Endometrial microvascular endothelial cells (primary cell): Measurements from ENCODE around the gene NECTIN2. TPM values are rescaled to one million over a fixed set of nuclear protein-coding genes. Genes with fewer than 3 reads are reported as not detected.

Experiments
- in situ Hi-C: cut with HindIII; loops from 2 replicates; pipeline ENCODE4 v1.10.0; 2017; ENCODE audit warnings: low sequenced_read_pairs, low pct_unique_long_range_greater_than_20kb; ENCODE audit errors: inconsistent ontology term
- total RNA-seq: library from RNA; depleted of rRNA; stranded (reverse); fragments of >200 nt; gene quantifications from one replicate; pipeline ENCODE4 v1.2.3, GENCODE V29; 2015; ENCODE audit errors: inconsistent ontology term

Gene NECTIN2
- total RNA-seq: 307 TPM

DNA sequence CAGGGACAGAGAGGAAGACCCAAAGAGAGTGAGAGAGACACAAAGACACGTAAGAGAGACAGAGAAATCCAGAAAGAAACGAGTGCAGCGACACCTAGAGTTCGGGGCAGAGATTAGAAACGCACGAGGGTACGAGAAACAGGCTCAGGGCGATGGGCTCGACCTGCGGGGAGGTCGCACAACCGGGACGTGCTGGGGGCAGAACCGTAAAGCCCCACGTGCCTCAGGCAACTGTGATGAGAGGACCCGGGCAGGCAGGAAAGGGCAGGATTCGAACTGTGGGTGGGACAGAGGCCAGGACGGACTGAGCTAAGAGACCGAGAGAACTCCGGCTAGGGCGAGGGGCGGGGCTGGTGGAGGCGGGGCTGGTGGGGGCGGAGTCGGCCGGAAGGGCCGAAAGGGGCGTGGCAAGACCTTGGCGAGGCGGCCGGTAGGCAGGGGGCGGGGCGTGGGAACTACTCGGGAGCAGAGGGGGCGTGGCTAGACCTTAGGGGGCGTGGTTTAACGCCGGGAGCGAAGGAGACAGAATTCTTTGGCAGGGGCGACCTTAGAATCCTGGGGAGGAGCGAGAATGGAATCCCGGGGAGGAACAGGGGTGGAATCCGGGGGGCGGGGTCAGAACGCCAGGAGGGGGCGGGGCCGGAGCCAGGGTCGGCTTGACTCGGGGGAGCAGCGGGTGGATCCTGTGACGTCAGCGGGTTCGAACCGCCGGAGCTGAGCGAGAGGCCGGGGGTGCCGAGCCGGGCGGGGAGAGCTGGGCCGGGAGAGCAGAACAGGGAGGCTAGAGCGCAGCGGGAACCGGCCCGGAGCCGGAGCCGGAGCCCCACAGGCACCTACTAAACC, at the start of gene NECTIN2:
Gene NECTIN2 (plus strand): TSS at position 686 of the 843 bp plus-strand sequence. CDS start 229 bp downstream, outside the sequence.
- in situ Hi-C loops: loop anchor here (25.0 kb wide), 1 partner anchor 134 kb away; no protein-coding TSS in a partner anchor

DNA sequence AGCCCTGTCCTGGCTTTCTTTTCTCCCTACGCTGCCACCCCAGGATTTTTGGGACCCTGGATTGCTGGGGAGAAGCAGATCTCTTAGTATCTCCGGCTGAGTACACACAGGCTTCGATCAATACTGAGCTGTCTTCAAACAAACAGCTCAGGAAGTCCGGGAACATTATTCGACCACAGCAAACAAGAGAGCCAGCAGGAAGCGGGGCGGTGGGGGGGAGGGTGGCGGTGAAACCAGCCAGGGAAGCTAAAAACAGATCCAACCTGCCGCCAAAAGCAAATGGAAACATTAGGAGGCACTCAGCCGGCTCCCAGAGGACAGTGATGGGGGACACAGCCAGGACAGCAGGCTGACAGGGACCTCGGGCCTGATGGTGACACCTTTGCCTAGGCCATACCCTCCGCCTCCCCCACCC, 49.4 kb upstream of the NECTIN2 start:
- in situ Hi-C loops: no loop called here

DNA sequence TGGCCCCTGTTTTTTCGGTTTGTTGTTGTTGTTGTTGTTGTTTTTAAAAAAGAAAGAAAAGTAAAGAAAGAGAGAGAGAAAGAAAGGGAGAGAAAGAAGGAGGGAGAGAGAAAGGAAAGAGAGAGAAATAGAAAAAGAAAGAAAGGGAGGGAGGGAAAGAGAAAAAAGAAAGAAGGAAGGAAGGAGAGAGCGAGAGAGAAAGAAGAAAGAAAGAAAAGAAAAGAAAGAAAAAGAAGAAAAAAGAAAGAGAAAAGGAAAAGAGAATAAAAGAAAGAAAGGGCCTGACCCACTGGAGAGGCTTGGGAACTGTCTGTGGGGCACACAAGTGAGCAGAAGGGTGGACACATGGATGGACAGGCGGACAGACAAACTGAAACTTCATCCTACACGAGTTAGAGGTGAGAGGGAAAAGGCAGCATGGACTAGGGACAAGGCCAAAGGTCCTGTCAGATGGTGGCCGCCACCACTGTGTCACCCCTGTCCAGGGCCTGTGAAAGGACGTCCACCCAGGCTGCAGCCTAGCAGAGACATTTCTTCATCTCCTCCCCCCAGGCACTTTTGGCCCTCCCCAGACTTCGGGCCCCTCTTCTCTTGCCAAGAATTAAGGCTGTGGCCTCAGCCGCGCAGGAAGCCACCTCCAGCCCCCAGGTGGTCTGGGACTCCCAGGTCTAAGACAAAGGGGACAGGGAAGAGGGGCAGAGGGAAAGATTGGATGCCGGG, 46.3 kb upstream of the NECTIN2 start:
- in situ Hi-C loops: no loop called here

DNA sequence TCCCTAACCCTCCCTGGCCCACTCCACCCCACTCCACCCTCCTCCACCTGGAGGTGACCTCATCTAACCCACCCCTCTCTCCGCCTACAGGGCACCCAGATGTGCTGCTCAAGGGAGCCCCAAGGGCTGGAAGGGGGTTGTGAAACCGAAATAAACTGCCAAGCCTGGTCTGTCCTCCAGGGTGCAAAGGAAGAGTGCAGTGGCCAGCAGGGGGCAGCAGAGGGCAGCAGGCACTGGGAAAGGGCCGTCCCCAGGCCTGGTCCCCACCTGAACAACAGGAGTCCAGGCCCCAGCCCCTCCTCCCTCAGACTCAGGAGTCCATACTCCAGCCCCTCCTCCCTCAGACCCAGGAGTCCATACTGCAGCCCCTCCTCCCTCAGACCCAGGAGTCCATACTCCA, 45.6 kb upstream of the NECTIN2 start:
- in situ Hi-C loops: no loop called here

DNA sequence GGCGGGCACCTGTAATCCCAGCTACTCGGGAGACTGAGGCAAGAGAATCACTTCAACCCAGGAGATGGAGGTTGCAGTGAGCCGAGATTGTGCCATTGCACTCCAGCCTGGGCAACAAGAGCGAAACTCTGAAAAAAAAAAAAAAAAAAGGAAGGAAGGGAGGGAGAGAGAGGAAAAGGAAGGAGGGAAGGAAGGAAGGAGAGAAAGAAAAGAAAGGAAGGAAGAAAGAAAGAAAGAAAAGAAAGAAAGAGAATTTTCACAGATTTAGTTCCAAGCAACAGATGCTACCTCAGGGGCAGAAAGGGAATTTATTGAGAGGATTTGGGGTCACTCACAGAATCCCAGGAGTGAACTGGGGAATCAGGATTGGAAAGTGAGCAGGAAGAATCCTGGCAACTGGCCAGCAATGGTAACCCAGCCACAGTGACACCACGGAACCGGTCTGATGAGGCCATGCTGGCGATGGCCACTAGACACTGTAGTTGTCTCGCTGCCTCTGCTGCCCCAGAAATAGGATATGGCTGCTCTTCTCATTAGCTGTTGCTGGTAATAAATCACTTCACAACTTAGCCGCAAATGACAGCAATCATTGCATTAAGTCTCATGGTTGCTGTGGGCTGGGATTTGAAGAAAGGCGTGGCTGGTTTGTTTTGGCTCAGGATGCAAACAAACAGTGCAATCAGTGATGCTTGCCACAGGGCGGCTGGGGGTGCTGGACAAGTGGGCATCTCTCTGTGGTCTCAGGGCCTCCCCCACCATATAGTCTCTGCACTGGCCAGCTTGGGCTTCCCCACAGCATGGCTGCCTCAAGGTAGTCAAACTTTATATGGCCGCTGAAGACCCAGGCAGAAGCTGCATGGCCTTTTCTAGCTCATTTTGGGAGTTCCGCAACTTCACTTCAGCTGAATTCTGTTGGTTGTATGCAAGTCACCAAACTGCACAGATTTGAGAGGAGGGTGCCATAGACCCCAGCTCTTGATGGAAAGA, 42.4 kb upstream of the NECTIN2 start:
- in situ Hi-C loops: no loop called here

DNA sequence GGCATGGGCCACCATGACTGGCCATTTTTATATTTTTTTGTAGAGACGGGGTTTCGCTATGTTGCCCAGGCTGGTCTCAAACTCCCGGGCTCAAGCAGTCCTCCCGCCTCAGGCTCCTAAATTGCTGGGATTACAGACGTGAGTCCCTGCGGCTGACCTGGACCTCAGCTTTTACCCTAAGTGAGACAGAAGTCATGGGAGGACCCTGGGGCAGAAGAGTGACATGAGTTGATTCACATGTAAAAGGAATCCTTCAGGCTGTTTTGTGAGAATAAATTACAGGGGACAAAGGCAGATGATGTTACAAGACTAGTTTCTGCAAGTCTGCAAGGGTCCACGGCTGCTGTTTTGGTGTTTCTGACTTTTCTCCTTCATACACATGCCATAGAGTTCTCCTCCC, 39.8 kb upstream of the NECTIN2 start:
- in situ Hi-C loops: no loop called here

DNA sequence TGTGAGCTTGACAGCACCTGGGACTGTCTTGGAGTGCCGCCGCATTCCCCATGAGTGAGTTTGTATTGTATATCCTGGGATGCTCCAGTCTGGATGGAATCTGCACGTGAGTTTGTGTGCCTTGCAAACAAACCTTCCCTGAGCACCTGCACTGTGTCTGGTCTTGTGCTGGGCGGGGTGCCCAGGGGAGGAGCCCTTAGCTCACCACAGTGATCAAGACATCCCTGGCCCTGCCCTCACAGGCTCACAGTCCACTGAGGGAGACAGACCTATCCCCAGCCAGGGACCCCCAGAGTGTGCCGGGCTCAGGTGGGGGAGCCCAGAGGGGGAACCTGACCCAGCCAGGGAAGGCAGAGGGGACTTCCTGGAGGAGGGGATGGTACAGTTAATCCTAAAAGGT, 38.9 kb upstream of the NECTIN2 start:
- in situ Hi-C loops: no loop called here

DNA sequence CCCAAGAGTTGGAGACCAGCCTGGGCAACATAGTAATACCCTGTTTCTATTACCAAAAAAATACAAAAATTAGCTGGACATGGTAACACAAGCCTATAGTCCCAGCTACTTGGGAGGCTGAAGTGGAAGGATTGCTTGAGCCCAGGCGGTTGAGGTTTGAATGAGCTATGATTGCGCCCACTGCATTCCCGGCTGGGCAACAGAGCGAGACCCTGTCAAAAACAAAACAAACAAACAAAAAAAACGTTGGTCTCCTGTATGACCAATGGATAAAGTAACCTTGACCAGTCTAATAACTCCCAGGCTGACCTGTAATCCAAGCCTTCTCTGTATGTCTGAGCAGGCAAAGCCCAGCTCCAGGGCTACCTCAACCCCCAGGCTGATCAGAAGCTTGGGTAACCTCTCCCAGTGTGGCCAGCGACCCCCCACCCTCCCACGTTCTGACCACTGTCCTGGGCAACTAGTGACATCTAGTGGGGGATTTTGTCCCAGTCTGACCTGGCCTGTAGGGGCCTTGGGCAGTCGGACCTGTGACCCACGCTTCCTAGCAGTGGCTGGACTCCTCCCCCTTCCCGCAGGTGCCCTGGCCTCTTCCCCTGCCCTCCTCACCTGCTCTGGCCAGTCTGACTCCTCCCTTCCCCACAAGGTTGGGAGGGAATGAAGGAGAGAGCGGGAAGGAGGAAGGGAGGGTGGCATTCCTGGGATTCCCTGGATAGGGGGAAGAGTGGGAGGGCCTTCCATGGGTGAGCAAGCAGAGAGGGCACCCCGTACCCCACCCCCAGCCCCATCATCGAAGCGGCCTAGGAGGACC, 38.2 kb upstream of the NECTIN2 start:
- in situ Hi-C loops: no loop called here

DNA sequence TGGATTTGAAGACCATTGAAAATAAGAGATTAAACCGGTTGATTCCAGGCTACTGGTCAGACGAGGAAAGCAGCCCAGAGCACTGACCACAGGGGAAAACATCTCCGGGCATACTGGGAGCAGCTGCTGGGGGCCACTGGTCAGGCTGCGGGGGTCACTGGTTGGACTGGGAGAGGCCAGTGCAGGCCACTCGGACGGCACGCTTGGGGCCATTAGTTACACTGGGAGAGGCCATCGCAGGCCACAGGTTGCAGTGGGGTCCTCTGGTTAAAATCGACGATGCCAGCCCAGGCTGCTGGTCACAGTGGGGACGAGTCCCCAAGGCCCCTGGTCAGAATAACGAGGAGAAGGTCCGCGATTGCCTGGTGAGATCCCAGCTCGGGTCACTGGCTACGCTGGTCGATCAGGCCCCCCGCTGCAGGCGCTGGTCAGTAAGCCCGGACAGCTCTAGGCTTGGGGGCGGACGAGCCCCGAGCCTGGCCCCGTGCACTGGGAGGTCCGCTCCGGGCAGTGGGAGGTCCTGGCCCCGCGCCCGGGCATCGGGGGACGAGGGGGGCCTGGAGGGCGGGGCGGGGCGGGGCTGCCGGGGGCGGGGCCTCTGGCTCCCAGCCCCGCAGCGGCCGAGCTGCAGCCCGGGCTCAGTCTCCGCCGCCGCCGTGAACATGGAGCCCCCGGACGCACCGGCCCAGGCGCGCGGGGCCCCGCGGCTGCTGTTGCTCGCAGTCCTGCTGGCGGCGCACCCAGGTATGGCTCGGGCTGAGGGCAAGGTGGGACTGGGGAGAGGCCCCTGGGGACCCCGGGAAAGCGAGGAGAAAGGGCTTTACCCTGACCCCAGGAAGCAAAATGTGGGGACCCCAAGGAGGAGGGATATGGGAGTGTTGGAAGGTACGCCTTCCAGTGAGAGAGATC, 37.4 kb upstream of the NECTIN2 start, which contains the start of gene BCAM:
Gene BCAM (plus strand): TSS at position 641 of the 909 bp plus-strand sequence. CDS start 22 bp downstream, at position 663.
- in situ Hi-C loops: no loop called here

DNA sequence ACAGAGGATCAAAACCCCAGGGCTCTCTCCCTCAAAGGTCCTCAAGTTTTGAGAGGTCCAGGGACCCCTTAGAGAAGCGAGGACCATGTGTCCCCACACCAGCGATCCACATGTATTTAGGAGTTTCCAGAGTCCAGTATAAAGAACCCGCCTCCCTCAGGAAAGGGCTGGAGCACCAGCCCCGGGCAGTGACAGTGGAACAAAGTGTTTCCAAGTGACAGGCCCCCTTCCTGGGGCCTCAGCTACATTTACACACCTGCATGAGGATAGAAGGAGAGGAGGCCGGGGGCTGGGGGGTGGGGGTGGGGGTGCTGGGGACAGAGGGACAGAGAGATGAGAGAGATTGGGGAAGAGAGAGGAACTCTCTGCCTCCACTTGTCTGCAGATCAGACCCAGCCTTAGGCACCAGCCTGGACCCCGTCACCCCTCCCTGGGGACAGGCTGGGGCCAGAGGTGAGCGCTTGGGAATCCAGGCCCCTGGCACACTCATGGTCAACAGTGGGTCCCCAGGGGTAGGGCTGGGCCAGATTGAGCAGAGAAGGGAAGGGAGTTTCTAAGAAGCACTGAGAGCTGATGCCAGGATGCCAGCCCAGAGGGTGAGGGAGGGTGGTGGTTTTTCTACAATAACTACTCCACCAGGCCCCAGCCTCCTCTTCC, 36.4 kb upstream of the NECTIN2 start:
- in situ Hi-C loops: no loop called here

DNA sequence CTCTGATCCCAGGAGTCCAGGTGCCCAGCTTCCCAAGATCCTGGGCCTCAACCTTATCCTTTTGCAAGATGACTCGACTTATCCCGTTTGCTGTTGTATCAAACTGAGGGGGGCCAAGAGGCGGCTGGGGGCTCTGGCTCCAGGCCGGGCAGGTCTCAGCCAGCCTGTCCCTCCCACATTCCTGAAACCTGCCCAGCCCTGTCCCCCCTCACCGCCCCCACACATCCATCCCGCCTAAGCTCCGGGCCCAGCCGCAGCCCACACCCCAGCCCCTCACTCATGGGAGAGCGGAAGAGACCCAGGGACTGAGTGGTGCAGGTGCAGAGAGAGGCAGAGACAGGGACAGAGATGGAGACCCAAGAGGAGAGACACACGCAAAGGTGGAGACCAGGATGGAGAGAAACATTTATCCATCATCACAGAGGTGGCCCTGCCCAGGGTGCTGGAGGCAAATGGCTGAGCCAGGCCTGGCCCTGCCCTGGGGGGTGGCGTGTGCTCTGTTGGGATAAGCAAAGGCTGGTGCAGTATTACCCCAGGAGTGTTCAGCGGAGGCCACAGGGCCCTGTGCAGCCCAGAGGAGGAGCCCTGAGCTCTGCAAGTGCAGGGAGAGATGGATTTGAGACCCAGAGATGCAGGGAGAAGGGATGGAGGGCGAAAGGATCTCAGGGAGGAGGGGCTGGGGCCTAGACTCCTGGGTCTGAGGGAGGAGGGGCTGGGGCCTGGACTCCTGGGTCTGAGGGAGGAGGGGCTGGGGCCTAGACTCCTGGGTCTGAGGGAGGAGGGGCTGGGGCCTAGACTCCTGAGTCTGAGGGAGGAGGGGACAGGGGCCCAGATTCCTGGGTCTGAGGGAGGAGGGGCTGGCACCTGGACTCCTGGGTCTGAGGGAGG, 35.6 kb upstream of the NECTIN2 start:
- in situ Hi-C loops: no loop called here

DNA sequence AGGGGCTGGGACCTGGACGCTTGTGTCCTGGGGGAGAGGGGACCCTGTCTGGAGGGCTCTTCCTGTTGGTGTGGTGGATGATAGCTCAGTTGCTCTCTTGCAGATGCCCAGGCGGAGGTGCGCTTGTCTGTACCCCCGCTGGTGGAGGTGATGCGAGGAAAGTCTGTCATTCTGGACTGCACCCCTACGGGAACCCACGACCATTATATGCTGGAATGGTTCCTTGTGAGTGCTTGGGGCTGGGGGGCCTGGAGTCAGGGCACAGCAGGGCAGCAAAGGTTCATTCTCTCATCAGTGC, 35.0 kb upstream of the NECTIN2 start:
- in situ Hi-C loops: no loop called here

DNA sequence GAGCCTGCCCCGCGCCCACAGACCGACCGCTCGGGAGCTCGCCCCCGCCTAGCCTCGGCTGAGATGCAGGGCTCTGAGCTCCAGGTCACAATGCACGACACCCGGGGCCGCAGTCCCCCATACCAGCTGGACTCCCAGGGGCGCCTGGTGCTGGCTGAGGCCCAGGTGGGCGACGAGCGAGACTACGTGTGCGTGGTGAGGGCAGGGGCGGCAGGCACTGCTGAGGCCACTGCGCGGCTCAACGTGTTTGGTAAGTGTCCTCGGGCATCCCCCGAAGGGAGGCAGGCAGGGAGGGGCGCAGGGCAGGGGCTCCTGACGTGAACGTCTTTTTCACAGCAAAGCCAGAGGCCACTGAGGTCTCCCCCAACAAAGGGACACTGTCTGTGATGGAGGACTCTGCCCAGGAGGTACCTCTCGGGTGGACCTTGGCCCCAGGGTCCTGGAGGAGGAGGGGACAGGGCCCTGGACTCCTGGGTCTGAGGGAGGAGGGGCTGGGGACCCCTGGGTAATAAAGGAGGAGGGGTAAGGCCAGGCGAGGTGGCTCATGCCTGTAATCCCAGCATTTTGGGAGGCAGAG, 33.9 kb upstream of the NECTIN2 start:
- in situ Hi-C loops: no loop called here

DNA sequence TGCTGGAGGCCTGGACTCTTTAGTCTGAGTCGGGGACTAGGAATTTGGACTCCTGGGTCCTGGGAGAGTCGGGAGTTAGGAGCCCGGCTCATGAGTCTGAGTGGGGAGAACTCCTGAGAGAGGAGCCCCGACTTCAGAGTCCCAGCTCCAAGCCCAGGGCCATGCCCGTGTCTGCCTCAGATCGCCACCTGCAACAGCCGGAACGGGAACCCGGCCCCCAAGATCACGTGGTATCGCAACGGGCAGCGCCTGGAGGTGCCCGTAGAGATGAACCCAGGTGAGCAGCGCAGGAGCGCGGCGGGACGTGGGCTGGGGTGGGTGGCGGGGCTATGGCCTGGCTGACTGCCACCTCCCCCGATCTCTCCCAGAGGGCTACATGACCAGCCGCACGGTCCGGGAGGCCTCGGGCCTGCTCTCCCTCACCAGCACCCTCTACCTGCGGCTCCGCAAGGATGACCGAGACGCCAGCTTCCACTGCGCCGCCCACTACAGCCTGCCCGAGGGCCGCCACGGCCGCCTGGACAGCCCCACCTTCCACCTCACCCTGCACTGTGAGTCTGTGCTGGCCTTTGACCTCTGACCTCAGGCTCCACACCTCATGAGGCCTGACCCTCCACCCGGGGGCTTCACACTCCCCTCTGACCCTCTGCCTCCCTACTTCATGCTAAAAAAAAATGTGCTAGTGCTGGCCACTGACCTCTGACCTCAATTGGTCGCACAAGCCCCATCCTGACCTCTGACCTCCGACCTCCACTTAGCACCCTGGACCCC, 32.8 kb upstream of the NECTIN2 start:
- in situ Hi-C loops: no loop called here
